ENCODE results near the gene BMAL1.

Gene BMAL1

DNA sequence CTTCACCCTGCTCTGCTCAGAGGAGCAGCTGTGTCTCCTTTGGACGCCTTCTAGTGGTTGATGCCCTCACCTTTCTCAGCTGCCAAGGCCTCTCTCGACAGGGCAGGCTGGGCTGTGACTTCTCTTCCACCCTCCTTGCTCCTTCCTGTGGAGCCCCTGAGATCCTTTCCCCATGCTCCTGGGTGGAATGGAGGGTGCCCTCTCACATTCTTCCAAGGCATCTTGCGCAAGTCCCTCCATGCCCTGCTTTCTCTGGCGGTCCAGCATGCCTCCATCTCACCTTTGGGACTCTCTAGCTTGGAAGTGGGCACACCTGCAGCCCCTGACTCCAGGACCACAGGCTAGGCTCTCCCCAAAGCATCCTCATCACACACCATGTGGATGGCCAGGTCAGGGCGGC, 68.9 kb downstream of the BMAL1 start:
- no peak for DNase-seq

DNA sequence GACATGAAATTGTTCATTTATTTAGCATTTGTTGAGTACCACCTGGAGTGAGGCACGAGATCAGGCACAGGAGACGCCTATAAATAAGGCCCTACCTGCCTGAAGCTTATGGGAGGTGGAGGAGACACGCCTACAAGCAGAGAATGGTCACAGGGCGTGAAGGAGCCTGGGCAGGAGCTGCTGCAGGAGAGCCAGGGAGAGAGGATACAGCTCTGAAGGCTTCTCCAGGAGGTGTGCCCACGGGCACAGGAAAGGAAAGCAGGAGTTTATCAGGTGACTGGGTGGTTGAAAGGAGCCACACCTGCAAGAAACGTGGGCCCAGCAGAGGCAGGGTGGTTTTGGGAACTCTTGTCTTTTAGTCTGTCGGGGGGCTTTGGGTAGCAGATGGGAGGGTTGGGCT, 70.3 kb downstream of the BMAL1 start:
- no peak for DNase-seq

DNA sequence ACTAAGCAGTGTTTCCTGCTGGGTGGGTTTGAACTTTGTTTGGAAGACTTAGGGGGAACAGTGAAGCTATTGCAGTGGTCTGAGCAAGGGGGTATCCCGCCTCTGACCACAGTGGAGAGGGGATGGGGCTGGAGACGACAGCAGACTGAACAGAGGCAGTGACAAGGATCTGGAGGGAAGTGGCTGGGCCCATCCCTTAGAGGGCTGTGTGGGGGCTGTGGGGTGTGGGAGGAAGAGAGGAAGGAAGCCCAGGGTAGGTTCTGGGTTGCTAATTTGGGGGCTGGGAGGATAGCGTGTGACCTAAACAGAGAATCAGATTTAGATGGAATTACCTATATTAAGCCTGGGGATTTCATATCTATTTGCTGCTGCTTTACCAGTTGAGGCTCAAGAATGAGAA, 70.7 kb downstream of the BMAL1 start:
- no peak for DNase-seq

DNA sequence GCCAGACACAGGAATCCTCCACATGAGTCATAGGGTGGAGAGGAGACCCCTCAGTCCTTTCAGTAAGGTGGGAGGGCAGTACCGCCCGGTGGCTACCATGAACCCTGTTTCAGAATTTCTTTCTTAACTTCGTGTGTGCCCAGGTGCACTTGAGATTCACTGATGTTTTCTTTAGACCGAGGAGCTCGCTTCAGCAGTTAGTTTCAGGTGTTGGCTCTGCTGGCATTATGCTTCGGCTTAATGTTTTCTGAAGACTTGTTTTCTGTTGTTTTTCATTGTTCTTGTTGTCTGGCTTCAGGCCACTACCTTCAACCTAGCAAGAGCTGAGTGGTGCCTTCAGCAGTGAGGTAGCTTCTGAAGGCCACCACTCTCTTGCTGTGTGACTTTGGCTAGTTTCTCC, 71.5 kb downstream of the BMAL1 start:
- DNase-seq = no peak

DNA sequence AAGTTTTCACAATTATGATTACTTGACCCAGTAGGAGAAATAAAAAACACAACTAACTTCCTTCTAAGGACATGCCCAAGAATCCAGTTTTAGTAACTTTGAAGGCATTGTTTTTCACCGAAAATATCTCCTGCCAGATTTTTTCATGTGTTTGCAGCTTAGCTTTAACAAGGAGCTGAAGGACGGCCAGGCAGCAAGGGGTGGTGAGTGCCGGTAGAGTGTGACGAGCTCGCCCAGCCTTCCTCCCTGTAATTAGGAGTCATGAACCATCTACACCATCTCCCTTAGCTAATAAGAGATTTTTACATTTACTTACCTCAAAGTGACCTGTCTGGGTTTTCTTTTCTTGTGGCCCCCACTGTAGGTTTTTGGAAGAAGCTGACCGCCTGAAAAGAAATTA, 72.0 kb downstream of the BMAL1 start:
- DNase-seq = no peak

DNA sequence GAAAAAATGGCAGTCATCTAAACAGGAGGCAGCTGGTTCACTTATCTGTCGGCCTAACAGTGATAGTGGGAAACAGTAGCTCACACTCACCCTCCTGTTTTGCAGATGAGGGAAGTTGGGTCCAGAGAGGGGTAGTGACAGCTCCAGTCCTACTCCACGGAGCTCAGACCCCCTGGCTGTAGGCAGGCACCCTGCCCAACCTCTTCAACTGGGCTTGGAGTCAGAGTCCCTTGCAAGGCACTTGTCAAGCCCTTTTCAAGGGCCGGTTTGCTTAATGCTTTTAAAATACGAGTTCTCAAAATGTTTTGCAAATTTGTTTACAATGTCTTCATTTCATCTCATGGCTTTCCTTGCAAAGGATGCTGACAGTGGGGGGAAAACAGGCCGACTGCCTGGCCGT, 75.1 kb downstream of the BMAL1 start:
- no peak for DNase-seq

DNA sequence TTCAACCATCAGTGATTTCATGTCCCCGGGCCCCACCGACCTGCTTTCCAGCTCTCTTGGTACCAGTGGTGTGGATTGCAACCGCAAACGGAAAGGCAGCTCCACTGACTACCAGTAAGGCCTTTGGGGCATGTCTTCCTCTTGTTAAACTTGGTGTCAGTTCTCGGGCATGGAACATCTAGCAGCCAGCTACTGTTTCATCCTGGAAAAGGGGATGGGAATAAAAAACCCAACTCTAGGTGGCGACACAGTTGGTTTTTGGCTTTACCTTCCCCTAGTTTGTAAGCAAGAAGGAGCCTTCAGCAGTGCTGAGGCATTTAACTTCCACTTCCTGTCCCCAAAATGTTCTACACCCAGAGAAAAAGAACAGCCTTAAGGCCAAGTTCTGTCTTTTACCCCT, 76.7 kb downstream of the BMAL1 start:
- DNase-seq = no peak

DNA sequence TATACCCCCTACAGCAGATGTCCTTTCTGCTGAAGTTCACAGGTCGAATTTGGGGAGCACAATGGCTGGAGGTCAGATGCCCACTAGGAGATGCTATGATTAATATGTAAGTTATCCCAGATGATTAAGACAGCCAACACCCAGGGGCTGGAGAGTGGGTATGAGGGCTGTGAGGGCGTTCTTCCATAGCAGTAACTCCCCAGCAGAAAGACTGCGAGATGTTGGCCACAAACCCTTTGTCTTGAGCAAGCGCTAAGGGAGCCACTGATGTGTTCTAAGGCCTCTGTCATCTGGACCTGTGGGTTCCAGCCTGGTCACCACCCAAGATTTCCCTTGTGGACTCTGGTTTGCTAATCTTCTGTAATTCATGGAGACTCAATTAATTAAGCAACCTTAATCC, 77.6 kb downstream of the BMAL1 start:
- no peak for DNase-seq

DNA sequence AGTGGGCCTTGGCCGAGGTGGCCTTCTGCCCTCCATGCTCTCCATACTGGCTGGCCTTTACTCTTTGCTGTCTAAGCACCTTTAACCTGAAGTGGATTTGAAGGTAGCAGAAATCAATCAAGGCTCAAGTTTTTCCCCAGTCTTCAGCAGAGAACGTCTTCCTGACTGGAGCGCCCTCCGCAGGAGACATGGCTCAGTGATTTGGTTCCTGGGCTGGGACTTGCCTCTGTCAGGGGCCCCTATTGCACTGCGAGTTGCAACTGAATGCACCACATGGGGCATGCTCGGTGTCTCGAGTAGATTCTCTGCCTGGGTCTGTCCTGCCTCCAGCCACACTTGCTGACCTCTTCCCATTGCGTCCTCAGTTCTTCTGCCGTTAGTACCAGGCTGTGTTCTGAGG, 79.6 kb downstream of the BMAL1 start:
- DNase-seq = no peak

DNA sequence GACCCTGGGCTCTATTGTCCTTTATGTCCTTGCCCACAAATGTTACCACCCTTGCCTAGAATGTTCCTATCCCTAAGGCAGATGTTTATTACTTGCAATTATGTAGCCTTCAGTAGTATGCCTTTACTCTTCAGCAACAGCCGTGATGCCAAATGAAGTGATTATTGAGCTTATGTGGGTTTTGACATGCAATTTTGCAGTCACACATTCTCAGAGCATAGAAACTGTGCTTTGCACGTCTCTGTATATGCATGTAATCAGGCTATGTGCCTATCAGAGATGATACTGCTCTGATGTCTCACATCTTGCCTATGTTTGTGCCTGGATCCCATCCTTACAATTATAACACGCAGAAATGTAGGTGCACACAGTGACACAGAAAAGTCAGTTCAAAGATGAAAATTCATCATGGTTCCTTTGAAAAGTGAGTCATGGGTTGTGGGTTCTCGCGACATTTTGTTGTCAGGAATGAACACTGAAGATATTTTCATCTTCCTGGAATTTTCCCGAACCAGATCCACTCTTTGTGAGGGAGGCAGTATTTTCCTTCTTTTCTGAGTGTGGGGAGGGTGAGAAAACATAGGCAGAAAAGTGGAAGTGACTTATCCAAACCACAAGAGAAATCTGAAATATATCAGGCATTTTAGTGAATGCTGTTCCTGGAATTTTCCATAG, 81.1 kb downstream of the BMAL1 start:
- DNase-seq = no peak

DNA sequence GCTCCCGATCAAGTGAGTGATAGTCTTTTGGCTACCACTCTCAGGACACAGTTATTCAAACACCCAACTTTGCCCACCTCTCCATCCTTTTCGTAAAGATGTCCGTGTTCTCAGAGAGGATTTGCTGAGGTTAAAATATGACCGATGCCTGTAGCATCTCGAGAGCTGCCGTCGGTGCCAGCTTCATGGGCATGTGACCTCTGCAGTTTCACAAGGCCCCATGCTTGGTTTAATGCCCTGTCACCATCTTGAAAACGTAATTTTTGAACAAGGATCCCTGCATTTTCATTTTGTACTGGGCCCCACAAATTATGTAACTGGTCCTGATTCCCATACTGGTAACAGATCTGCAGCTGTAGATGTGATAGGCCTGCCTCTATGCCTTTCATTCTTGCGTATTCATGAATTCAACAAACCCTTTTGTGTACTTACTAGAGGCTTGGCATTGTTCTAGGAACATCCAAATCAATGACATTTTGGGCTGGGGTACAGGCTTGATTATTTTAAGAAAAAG, 85.1 kb downstream of the BMAL1 start:
- no peak for DNase-seq

DNA sequence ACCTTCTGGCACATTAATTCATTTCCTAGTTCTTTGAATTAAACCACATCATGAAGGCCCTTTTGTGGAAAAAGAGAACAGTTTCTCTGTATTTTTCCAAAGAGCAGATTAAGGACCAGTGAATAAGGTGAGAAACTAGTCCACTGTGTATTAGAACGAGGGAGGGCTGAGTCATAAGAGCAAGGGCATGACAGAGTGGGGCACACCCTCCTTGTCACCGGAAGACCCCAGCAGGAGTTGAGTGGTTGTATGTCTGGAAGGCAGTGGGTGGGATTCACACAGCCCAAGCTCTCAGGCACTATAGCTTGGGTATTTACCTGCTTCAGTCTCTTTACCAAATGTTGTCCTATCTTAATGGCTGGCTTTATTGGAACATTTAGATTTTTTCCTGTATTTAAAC, 86.8 kb downstream of the BMAL1 start:
- DNase-seq = no peak

DNA sequence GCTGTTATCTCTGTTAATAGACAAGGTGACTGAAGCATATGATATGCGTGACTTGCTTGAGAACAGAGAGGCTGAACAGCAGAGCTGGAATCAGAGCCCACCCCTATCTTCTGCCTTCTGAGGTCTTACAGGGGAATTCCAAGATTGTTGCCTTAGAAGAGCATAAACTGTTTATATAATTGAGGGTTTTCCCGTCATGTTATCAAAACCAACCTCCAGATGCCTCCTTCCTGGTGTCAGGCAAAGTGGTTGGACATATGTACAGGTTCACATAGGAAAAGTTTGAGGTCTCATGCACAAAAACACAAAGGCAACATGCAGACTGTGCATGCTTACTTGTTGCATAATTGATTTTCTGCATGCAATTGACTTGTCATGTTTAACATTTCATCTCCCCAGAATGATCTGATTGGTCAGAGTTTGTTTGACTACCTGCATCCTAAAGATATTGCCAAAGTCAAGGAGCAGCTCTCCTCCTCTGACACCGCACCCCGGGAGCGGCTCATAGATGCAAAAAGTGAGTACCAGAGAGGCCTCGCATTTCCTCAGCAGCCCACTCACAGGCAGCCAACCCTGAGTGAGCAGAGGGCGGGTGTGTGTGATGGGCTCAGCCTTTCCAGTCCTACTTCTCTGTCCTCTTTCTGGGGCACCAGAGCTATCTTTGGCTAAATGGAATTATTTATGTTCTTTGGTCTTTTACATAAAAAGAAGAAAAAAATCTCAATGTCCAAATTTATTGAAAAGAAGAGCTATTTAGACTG, 88.9 kb downstream of the BMAL1 start:
- DNase-seq = no peak

DNA sequence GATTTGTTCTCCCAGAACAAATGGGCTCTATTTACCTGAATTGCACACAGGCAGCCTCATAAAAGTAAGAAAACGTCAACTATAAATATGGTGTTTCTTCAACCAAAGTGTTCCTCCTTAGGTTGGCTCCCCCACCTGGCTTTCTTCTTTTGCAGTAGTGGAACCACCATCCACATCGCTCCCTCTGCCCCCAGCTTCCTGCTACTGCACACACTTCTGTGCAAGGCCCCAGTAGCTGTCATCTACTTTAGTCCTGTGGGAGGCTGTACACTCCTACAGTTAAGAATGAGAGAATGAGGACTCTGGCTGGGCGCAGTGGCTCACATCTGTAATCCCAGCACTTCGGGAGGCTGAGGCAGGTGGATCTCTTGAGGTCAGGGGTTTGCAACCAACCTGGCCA, 89.5 kb downstream of the BMAL1 start:
- no peak for DNase-seq

DNA sequence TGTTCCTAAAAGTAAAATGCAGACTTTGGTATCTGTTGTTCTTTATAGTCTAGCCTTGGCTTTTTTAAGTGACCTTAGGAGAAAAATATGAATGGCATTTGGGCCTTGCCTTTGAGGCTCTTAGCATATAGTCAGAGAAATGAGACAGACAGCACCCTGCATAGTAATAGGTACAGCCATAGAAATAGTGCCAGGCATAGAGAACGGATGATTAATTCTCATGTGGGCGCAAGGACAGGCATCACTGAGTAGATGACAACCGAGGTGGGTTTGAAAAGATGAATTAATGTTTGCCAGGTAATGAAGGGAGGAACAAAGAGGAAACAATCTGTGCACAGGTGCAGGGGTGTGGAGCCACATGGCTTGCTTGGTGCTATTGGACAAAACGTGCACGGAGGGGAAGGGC, 90.5 kb downstream of the BMAL1 start:
- DNase-seq = no peak

DNA sequence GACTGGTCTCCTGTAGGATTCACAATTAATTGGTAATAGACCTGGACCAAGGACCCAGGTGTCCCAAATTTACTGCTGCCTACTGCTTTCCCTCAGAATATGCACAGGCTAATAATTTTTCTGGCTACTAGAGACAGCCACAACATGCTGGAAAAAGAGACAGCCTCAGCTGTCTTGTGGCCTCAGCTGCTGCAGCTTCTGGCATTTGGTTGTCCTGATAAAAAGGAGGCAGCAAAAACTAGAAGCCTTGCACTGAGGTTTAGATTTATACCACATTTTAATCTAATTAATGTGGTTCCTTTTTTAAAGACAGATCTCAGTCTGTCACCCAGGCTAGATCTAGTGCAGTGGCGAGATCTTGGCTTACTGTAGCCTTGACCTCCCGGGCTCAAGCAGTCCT, 95.6 kb downstream of the BMAL1 start:
- no peak for DNase-seq

DNA sequence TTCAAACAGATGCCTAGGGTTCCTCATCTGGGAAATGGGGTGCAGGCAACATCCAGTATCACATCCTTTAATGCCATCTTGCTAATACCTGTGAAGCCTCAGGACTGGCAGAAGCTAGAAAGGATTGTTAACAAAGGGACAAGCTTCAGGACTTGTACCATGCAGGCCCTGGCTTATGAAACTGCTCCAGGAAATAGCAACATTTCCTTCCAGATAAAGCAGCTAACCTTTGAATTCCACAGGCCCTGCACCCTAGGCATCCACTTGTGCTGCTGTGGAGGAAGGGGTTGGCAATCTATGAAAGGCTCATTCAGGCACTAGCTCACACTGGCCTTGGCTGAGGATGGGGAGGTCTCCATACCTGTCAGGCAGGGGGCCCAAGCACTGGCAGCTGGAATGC, 98.2 kb downstream of the BMAL1 start:
- DNase-seq = no peak

DNA sequence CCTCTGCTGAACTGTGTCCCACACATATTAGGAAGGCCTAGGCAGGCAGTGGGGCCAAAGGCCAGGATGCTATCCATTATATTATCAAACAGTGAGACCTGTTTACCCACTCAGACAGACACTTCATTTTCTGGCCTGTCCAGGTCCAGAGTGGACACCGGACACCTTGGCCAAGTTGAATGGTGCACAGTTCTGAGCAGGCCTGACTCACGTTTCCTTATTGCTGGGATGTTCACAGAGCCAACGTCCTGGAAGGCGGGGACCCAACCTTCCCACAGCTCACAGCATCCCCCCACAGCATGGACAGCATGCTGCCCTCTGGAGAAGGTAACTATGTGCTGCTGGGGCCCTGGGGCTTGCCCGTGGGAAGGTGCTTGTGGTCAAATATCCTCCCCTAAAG, 98.8 kb downstream of the BMAL1 start:
- DNase-seq = no peak

DNA sequence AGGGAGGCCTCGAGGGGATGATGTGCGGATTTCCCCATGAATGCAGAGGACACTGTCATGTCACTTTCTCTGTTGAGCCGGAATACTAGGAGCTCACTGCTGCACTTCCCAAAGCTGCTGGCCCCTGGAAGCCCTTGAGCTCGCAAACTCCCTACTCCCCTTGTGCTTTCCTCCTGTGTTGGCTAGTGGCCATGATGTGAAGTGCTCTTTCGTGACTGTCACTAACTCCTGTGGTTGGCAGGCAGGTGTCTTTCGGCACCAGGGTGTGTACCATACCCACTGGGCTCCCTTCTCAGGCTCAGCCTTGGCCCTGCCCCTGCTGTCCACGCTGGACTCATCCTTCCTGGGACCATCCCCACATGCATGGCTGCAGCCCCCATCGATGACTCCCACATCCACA, 99.2 kb downstream of the BMAL1 start:
- DNase-seq = no peak

DNA sequence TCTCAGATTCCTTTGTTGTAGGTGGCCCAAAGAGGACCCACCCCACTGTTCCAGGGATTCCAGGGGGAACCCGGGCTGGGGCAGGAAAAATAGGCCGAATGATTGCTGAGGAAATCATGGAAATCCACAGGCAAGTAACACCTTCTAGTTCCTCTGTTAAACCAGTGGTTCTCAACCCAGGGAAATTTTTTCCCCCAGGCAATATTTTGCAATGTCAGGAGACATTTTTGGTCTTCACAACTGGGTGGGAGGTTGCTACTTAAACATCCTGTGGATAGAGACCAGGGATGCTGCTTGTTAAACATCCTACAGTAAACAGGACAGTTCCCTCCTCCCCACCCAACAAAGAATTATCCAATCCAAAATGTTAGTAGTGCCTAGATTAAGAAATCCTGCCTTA, 100.7 kb downstream of the BMAL1 start:
- DNase-seq = no peak

DNA sequence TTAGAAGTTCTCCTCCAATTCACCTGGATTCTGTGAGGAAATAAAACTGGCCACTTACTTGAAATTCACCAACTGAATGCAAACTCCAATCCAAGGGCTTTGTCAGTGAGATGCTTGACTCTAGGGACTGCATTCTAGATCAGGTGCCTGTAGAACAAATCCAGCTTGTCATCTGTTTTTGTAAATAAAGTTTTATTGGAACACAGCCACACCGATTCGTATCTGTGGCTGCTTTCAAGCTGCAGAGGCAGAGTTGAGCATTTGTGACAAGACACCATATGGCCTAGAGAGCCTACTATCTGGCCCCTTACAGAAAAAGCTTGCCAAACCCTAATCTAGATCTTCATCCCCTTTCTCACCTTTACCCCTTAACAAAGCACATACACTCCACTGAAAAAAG, 103.1 kb downstream of the BMAL1 start:
- no peak for DNase-seq

DNA sequence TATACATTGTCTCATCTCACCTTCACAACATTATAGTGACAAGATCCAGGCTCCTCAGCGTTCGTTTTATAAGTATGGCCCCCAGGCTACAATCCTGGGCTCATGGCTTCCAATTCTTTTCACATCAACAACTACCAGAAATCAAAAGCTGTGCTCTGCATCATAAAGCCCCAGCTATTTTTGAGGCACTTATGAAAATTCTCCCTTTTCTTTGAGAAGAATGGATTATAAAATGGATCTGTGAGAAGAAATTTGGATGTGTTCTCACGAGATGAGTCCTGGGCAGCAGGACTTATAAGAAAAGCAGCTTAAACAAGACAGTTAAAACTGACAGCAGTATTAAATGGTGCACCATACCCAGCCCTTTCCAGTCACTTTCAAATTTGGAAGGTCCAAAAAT, 105.2 kb downstream of the BMAL1 start:
- no peak for DNase-seq

DNA sequence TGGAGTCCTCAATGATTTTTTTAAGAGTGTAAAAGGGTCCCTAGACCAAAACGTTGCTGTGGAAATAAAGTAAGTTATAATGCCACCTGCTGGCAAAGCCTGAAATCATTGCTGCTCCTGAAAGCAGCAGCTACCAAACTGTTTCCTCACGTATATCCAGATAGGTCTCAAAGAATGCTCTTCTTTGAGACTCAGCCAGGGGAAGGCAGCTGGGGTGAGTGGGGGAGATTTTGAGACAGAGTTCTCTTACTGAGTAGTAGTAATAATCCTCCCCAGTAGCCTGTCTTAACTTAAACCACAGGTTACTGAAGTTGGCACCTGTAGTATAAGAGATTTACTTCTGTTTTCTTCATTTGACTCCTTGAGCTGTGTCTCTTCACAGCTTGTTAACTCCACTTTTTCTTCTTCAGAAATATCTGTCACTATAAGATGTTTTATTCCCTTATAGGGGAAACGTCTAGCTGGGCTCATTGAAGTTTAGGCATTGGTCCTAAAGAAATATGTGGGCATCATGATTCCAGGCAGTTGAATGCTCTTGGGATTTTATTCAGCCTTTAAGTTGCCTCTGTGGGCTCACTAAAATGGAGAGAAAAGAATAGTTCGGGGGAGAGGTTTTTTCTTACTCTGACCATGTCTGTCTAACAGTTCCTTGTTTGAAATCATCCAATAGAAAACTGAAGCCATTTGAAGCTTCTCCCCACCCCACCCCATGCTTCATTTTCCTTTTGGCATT, 107.5 kb downstream of the BMAL1 start:
- no peak for DNase-seq

DNA sequence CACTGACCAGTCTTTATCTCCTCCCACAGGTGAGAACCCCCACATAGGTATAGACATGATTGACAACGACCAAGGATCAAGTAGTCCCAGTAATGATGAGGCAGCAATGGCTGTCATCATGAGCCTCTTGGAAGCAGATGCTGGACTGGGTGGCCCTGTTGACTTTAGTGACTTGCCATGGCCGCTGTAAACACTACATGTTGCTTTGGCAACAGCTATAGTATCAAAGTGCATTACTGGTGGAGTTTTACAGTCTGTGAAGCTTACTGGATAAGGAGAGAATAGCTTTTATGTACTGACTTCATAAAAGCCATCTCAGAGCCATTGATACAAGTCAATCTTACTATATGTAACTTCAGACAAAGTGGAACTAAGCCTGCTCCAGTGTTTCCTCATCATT, 109.0 kb downstream of the BMAL1 start:
- no peak for DNase-seq
